ENCODE data around the gene BMPER. TPM values are rescaled to one million over a fixed set of nuclear protein-coding genes. Genes with fewer than 3 reads are reported as not detected.
"Not testable (repeated sequence)": the region's sequence is repeated elsewhere in the genome, so short reads cannot be mapped to it uniquely, and the experiment has no call there.

The BMPER gene
- total RNA-seq, 1 donor from 2014 or later, result 0.56 TPM

GRCh38 chr7:34163956-34164355 lies 258.6 kb downstream of the BMPER start:
- Mint-ChIP-seq H3K27me3 (ENCODE audit: unreplicated experiment) (peaks cover 4% of the 10 kb centered on the region), H3K4me1 (ENCODE audit: unreplicated experiment) (no peaks in the 10 kb centered on the region), H3K4me3 (ENCODE audit: unreplicated experiment) (no peak overlapping the region), H3K36me3 (ENCODE audit: unreplicated experiment) (no peaks in the 10 kb centered on the region), H3K27ac (ENCODE audit: unreplicated experiment) (no peak overlapping the region), H3K9me3 (ENCODE audit: unreplicated experiment) (no peaks in the 10 kb centered on the region)
- no peak for DNase-seq (ENCODE audit: extremely low spot score, unreplicated experiment)
- TF ChIP-seq CTCF (IDR thresholded peaks at IDR 0.05), result no peak

GRCh38 chr7:34165466-34165865 lies 260.1 kb downstream of the BMPER start:
- no peak overlapping the region for H3K4me3 Mint-ChIP-seq (ENCODE audit: unreplicated experiment)
- H3K4me1 Mint-ChIP-seq (ENCODE audit: unreplicated experiment), result no peaks in the 10 kb centered on the region
- no peak for DNase-seq (ENCODE audit: extremely low spot score, unreplicated experiment)
- no peaks in the 10 kb centered on the region for H3K36me3 Mint-ChIP-seq (ENCODE audit: unreplicated experiment)
- TF ChIP-seq CTCF (IDR thresholded peaks at IDR 0.05), result no peak
- H3K9me3 Mint-ChIP-seq (ENCODE audit: unreplicated experiment), result no peaks in the 10 kb centered on the region
- H3K27ac Mint-ChIP-seq (ENCODE audit: unreplicated experiment), result no peak overlapping the region
- peaks cover 4% of the 10 kb centered on the region for H3K27me3 Mint-ChIP-seq (ENCODE audit: unreplicated experiment)

- Mint-ChIP-seq H3K4me3 (ENCODE audit: unreplicated experiment) (no peak overlapping the region), H3K27ac (ENCODE audit: unreplicated experiment) (no peak overlapping the region), H3K9me3 (ENCODE audit: unreplicated experiment) (no peaks in the 10 kb centered on the region), H3K27me3 (ENCODE audit: unreplicated experiment) (peaks cover 4% of the 10 kb centered on the region), H3K36me3 (ENCODE audit: unreplicated experiment) (no peaks in the 10 kb centered on the region), H3K4me1 (ENCODE audit: unreplicated experiment) (no peaks in the 10 kb centered on the region)
- peak; percentile 61 for TF ChIP-seq CTCF (IDR thresholded peaks at IDR 0.05)
- no peak for DNase-seq (ENCODE audit: extremely low spot score, unreplicated experiment)
These were observed 260.7 kb downstream of the BMPER start for GRCh38 chr7:34165927-34166550.

GRCh38 chr7:34168013-34168412 lies 262.7 kb downstream of the BMPER start:
- H3K9me3 Mint-ChIP-seq (ENCODE audit: unreplicated experiment), result no peaks in the 10 kb centered on the region
- no peak for TF ChIP-seq CTCF (IDR thresholded peaks at IDR 0.05)
- no peaks in the 10 kb centered on the region for H3K36me3 Mint-ChIP-seq (ENCODE audit: unreplicated experiment)
- peaks cover 4% of the 10 kb centered on the region for H3K27me3 Mint-ChIP-seq (ENCODE audit: unreplicated experiment)
- no peaks in the 10 kb centered on the region for H3K4me1 Mint-ChIP-seq (ENCODE audit: unreplicated experiment)
- no peak for DNase-seq (ENCODE audit: extremely low spot score, unreplicated experiment)
- H3K4me3 Mint-ChIP-seq (ENCODE audit: unreplicated experiment), result no peak overlapping the region
- H3K27ac Mint-ChIP-seq (ENCODE audit: unreplicated experiment), result no peak overlapping the region

GRCh38 chr7:34174688-34175616 lies 269.6 kb downstream of the BMPER start:
- H3K4me3 Mint-ChIP-seq (ENCODE audit: unreplicated experiment), result peak overlapping the region; percentile 72
- not testable (repeated sequence) for DNase-seq (ENCODE audit: extremely low spot score, unreplicated experiment); H3K36me3 Mint-ChIP-seq (ENCODE audit: unreplicated experiment); H3K4me1 Mint-ChIP-seq (ENCODE audit: unreplicated experiment); H3K9me3 Mint-ChIP-seq (ENCODE audit: unreplicated experiment); H3K27me3 Mint-ChIP-seq (ENCODE audit: unreplicated experiment)
- H3K27ac Mint-ChIP-seq (ENCODE audit: unreplicated experiment), result peak overlapping the region; percentile 60
